NCI-H345 (cell line): Measurements from ENCODE around the gene CCDC90B.
"Not testable (repeated sequence)": the region's sequence is repeated elsewhere in the genome, so short reads cannot be mapped to it uniquely, and the experiment has no call there.

Experiments
- DNase-seq: peaks from one replicate; lab custom pipeline; 2025; lab: John Stamatoyannopoulos, UW

CCDC90B gene

GRCh38 chr11:83287631-83288030 lies 1.5 kb upstream of the CCDC90B start:
- no peak for DNase-seq

- no peak for DNase-seq
These were observed 906 bp downstream of the CCDC90B start for GRCh38 chr11:83285151-83285770.

- peak; percentile 13 for DNase-seq
These were observed 1.5 kb downstream of the CCDC90B start for GRCh38 chr11:83284501-83285150.

GRCh38 chr11:83282084-83282716 lies 4.0 kb downstream of the CCDC90B start:
- DNase-seq = no peak

- DNase-seq = no peak
These were observed 5.9 kb downstream of the CCDC90B start for GRCh38 chr11:83280256-83280655.

GRCh38 chr11:83278351-83278750 lies 7.8 kb downstream of the CCDC90B start:
- DNase-seq = no peak

GRCh38 chr11:83275888-83276641 lies 10.1 kb downstream of the CCDC90B start:
- no peak for DNase-seq

GRCh38 chr11:83272627-83273026 lies 13.5 kb downstream of the CCDC90B start:
- DNase-seq = no peak

GRCh38 chr11:83271734-83272133 lies 14.4 kb downstream of the CCDC90B start:
- not testable (repeated sequence) for DNase-seq

GRCh38 chr11:83269080-83269479 lies 17.1 kb downstream of the CCDC90B start:
- DNase-seq = not testable (repeated sequence)

- no peak for DNase-seq
These were observed 20.8 kb downstream of the CCDC90B start for GRCh38 chr11:83265331-83265730.

- no peak for DNase-seq
These were observed 26.6 kb downstream of the CCDC90B start for GRCh38 chr11:83259559-83259958.

- no peak for DNase-seq
These were observed 28.4 kb downstream of the CCDC90B start for GRCh38 chr11:83257761-83258168.

GRCh38 chr11:83256602-83257340 lies 29.4 kb downstream of the CCDC90B start:
- DNase-seq = no peak

- no peak for DNase-seq
These were observed 30.8 kb downstream of the CCDC90B start for GRCh38 chr11:83255366-83255765.

GRCh38 chr11:83252941-83253340 lies 33.2 kb downstream of the CCDC90B start:
- DNase-seq = no peak

- no peak for DNase-seq
These were observed 33.9 kb downstream of the CCDC90B start for GRCh38 chr11:83252266-83252665.

- DNase-seq = peak; percentile 8
These were observed 36.1 kb downstream of the CCDC90B start for GRCh38 chr11:83249972-83250593.

- no peak for DNase-seq
These were observed 36.7 kb downstream of the CCDC90B start for GRCh38 chr11:83249445-83249844.

- peak; percentile 6 for DNase-seq
These were observed 44.7 kb downstream of the CCDC90B start for GRCh38 chr11:83241291-83241946.

GRCh38 chr11:83238111-83238510 lies 48.1 kb downstream of the CCDC90B start:
- no peak for DNase-seq
